ENCODE data around the gene VGLL2.
"Not testable (repeated sequence)": the region's sequence is repeated elsewhere in the genome, so short reads cannot be mapped to it uniquely, and the experiment has no call there.

VGLL2 gene, protein sequence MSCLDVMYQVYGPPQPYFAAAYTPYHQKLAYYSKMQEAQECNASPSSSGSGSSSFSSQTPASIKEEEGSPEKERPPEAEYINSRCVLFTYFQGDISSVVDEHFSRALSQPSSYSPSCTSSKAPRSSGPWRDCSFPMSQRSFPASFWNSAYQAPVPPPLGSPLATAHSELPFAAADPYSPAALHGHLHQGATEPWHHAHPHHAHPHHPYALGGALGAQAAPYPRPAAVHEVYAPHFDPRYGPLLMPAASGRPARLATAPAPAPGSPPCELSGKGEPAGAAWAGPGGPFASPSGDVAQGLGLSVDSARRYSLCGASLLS

GRCh38 chr6:117265410-117266256, at the start of gene VGLL2:
Gene VGLL2, plus strand, starts transcription at chr6:117265558. Its CDS starts 206 bp downstream, at chr6:117265764.
- FAIRE-seq, result no peak

- no peak for FAIRE-seq
These were observed 42.5 kb upstream of the VGLL2 start for GRCh38 chr6:117222861-117223260.

GRCh38 chr6:117226778-117227177, 38.6 kb upstream of the VGLL2 start:
- no peak for FAIRE-seq

DNA sequence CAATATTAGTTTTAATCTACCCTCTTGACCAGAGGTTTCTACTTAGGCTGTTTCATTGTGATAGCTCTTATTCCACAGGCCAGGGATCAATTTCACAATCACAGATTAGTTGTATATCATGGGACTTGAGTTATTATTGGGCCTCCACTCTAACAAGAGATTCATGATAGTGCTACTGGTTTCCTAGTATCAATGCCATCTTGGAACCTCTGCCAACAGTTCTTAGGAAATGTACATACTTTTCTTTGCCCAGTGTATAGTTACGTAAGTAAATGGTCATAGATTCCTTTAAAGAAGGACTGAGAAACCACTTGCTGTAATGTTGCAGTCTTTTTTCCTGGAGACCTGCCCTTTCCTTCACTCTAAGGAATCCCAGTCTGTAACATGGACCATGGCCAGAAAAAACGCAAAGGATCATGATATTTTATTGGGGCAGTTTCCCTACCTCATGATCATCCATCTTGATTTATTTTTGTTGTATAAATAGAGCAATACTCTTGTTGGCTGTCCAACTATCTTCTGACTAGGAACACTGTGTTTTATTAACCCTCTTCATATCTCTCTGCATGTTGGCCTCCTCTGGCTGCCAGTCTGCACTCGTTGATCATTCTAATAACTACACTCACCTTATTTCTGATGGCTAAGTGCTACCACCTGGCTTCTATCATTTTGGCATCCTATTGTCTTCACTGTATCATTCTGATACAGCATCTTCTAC, 38.0 kb upstream of the VGLL2 start:
- FAIRE-seq, result no peak

DNA sequence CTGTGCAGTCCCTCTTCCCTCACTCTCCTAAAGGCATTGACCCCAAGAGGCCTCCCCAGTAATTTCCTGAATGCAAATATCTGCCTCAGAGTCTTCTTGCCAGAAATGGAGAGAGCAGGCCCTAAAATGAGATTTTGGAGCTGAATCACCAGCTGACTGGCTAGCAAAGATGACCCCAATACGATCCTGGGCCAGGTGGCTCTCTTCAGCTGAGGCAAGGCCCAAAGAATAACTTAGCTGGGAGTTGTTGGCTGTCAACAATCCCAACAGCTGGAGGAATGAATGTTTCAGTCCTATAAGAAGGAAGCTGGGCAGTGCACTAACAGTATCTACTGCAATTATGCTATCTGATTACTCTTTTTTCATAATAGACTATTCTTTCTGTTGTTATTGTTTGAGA, 37.2 kb upstream of the VGLL2 start:
- no peak for FAIRE-seq

- FAIRE-seq, result no peak
These were observed 35.5 kb upstream of the VGLL2 start for GRCh38 chr6:117229870-117230269.

- no peak for FAIRE-seq
These were observed 33.9 kb upstream of the VGLL2 start for GRCh38 chr6:117231466-117231865.

DNA sequence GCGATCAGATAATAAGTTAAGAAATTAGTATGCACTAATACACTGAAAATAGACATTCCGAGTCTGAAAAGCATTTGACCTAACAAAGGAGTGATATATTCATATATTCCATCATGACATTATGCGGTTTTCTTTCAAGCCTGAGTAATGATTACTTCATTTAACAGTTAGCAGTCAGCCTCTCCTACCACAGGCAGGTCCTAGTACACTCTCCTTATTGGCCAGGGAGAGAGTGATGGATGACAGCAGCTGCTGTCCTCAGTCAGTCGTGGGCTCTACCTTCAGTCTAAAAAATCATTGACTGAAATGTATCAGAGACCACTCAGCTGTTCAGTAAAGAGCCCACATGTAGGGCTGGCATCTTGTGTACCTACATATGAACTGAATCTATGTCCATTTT, 33.2 kb upstream of the VGLL2 start:
- FAIRE-seq, result no peak

DNA sequence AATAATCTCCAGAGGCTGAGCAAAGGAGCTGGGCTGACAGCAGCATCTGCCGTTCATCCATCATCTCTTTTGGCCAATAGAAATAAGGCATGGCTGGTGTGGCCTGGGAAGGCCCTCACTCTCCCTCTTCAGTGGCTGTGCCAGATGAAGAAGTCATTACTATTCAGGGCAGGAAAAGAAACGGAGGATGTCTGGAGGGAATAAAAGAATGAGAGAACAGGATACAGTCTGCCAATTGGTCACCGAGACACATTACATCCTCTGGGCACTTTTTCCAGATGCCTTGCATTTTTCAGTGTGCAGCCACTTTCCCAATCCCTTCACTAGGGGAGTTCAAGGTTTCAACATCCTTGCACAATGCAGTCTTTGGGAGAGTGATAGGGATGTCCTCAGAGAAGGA, 32.2 kb upstream of the VGLL2 start:
- no peak for FAIRE-seq

DNA sequence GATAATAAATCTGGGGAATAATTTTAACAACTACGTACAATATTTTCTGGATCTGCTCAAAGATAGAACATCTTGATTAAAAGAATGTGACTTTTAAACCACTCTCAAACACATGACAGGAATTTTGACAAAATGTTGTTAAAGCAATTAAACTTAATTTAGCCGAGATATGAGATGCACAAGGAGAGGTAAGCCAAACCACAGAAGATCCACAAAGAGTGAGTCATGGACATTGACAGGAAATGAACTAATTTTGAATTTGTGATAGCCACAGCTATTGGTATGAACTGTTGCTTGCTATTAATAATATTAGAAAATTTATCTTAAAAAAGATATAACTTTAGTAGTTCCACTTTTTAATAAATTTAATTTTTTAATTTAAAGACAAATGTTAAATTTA, 27.8 kb upstream of the VGLL2 start:
- no peak for FAIRE-seq

DNA sequence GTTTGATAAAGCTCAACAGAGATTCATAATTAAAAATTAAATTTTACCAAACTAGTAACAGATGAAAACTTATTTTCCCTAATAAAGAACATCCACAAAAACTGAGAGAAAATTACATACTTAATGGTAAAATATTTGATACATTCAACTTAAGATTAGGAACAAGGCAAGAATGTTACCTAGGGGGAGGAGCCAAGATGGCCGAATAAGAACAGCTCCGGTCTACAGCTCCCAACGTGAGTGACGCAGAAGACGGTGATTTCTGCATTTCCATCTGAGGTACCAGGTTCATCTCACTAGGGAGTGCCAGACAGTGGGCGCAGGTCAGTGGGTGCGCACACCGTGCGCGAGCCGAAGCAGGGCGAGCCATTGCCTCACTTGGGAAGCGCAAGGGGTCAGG, 20.8 kb upstream of the VGLL2 start:
- FAIRE-seq, result not testable (repeated sequence)

- not testable (repeated sequence) for FAIRE-seq
These were observed 20.4 kb upstream of the VGLL2 start for GRCh38 chr6:117244979-117245378.

DNA sequence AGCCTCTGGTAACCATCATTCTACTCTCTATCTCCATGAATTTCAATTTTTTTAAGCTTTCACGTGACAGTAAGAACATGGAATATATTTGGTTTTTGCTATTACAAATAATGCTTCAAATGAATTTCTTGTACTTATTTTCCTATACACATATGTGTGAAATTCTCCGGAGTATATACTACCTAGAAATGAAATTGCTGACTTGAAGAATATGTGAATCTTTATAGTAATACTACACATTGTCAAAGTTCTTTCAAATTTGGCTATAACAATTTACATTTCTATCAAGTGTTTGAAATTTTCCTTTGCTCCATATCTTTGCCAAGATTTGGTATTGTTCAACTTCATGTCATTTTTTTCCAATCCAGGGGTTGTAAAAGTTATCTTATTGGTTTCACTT, 11.6 kb upstream of the VGLL2 start:
- no peak for FAIRE-seq

DNA sequence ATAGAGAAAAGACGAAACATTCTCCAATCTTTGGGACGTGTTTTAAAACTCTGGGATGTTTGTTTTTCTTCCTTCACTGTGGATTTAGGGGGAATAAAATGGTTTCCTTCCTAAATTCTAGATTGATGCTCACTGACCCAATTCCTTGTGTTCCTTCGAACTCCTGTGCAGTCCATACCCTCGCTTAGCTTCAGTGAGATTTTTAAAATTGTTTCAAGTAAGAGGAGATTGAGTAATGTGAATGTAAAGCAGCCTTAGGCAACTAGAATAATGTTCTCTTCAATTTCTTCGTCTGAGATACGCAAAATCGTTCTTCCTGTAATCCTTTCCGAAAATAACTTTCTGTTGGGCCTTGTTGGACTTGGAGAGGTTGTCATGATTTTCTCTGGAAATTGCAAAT, 2.6 kb upstream of the VGLL2 start:
- no peak for FAIRE-seq

DNA sequence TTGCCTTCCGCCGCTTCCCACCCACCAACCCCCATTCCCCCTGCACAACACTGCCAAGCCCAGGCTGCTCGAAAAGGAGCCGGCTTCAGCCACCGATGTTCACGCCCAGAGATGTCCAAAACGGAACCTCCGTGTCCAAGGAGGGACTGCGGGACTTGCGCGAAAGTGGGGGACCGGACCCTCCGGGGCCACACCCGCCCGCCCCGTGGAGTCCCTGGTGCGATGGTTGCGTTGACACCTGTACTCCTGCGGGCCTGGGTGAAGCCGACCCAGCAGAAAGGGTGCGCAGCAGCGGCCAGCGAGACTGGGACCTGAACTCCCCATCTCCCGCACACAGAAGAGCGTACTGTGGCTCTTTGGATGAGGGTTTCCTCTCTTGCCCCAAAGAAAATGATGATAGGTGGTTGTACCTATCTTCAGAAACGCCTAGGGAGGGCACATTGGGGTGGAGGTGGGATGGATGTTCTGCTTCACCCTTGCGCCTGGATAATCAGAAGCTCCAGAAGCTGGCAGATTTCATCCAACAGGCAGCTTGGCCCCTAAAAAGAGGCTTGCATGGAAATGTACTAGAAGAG, 1.9 kb upstream of the VGLL2 start:
- FAIRE-seq, result no peak

DNA sequence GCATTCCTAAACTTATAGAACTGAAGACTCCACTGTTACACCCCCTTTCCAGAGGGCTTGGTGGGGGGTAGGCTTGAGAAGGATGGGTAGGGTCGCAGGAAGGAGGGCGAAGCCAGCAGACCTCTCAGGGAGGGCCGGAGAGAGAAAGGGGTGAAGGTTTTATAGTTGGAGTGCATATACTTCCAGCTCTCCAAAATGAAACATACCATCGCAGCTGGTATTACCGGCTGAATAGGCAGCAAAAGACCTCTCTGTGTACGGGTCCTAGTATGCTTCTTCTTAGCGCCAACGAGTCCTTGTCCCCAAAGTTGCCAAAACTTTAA, 1.0 kb upstream of the VGLL2 start:
- no peak for FAIRE-seq

DNA sequence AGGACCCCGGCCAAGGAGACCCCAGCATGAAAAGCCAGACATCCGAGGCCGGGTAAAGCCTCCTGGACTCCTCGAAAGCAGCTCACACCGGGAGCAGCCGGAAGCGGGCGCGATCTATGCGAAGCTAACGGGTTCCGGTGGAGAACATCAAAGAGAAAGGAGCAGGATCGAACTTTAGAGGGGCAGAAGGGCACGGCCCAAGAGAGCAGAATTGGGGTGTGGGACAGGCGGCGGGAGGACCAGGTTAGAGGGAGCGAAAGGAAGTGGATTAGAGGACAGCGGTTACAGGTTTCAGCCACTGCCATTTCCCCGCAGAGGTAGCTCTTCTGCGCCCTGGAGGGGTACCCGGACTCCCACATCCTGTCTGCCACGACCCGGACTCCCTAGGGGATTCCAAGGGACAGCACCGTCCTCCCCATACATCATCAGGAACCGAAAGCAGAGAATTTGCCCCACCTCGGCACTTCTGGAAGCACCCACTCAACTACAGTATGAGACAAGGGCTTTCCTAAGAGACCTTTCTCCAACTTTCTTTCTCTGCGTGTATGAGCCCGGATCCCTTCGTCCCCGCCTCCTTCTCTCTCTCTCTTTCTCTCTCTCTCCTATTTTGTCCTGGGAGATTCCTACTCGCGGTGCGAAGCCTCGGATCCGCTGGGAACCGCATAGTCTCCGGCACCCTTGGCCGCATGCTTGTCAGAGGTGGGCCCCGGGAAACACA, 507 bp upstream of the VGLL2 start:
- FAIRE-seq, result no peak

DNA sequence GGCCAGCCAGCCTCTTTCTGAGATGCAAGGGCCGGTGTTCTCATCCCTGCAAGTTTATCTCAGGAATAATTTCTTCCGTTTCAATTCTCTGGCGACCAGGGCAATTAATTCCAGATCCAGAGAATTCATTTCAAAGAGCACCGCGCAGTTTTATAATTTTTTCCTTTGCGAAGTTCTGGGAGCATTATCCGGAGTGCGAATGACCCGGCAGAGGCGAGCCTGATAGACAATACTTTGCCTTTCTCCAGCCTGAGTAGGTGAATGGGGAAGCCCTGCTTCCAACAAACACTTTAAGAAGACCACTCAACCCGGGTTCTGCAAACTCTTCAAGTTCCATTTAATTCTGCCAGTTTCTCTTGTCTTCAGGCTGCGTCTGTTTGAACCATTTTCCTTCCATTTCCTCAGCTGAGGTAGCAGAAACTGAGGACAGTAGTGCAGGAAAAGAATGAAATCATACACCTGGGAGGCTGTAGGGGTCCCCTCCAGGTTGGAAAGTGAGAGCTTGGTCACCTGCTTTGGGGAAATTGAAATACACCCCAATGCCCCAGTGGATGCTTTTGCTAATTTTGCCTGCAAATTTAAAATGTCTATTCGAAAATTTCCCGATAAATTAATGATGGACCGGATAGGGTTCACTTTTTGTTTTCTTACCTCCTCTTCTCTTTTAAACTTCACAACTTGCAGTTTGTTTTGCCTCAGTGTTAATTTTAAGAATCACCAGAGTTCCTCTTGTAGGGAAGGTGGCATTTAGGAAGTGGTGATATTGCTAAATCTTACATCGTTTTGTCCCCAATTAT, 1.1 kb downstream of the VGLL2 start:
- no peak for FAIRE-seq

GRCh38 chr6:117267054-117267347, 1.6 kb downstream of the VGLL2 start:
- FAIRE-seq, result no peak

DNA sequence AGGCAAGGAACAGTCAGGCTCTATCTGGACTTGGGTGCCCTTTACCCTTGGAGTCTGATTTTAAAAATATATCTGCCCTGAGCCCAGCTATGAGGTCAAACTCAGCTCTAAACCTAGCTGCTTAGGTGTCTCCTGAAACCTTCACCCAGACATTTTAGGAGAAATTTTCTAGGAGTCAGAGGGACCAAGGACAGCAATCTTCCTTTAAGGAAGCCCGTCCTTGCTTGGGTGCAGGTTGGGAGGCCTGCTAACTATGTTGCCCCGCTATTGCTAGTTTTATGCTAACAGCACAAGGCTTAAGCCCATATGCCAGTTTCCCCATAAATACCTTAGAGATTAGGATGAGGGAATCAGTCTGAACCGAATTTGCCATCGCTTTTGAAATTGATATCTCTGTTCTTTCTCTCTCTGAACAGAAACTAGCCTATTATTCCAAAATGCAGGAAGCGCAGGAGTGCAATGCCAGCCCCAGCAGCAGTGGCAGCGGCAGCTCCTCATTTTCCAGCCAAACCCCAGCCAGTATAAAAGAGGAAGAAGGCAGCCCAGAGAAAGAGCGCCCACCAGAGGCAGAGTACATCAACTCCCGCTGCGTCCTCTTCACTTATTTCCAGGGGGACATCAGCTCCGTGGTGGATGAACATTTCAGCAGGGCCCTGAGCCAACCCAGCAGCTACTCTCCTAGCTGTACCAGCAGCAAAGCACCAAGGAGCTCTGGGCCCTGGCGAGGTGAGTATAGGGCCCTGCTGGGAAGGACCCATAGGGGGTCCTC, 2.6 kb downstream of the VGLL2 start:
- FAIRE-seq, result no peak

DNA sequence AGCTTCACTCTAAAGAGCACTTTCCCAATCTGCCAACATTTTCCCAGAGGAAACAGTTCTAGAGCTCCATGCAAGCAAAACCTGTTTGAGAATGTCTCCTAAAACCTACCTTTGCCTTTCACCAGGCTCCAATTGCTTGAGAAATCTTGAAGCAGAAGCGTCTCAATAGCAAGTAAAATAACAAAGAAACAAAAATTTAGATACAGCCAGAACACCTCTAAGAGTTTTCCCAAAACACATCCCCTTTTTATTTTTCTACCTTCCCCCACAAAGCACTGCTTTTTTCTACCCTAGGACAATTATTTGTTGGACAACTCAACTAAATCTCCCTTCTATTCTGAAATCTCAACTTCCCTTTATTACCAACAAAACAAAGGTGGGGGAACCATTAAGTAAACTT, 3.6 kb downstream of the VGLL2 start:
- no peak for FAIRE-seq

Measured in A204.1 (cell line).